ENCODE results near the gene EVC2. TPM values are rescaled to one million over a fixed set of nuclear protein-coding genes. Genes with fewer than 3 reads are reported as not detected.

Gene EVC2
- total RNA-seq, 1 experiment from 2014 or later, result 7.8 TPM

GRCh38 chr4:5563856-5564255, 144.5 kb downstream of the EVC2 start:
- Histone ChIP-seq H2BK120ac (ENCODE audit: low read depth, low read length, poor library complexity, severe bottlenecking) (no peak overlapping the region), H3K27me3 (ENCODE audit: insufficient read depth, low read length) (no peaks in the 10 kb centered on the region), H4K5ac (ENCODE audit: insufficient read length, low read depth, low read length) (no peak overlapping the region), H3K9ac (ENCODE audit: extremely low read depth, insufficient read length, low read length) (no peak overlapping the region), H3K79me2 (ENCODE audit: insufficient read depth, low read length) (no peaks in the 10 kb centered on the region), H3K79me1 (ENCODE audit: insufficient read depth, low read depth, low read length, poor library complexity, severe bottlenecking) (no peaks in the 10 kb centered on the region), H3K56ac (ENCODE audit: insufficient read length, low read depth, low read length) (no peak overlapping the region), H4K8ac (replicated peaks; ENCODE audit: insufficient read length, low read depth, low read length) (no peak overlapping the region), H3K18ac (ENCODE audit: insufficient read length, low read depth, low read length) (no peak overlapping the region), H3K23ac (ENCODE audit: insufficient read length, low read depth, low read length) (no peak overlapping the region), H3T11ph (ENCODE audit: low read length) (no peak overlapping the region), H2BK20ac (ENCODE audit: low read depth, low read length, poor library complexity, severe bottlenecking) (no peak overlapping the region), H2BK5ac (ENCODE audit: insufficient read length, low read length) (no peak overlapping the region), H4K20me1 (ENCODE audit: control insufficient read depth, insufficient read depth, insufficient read length) (no peaks in the 10 kb centered on the region), H3K27ac (ENCODE audit: insufficient read length, low read depth, low read length) (no peak overlapping the region), H2AK5ac (ENCODE audit: insufficient read length, low read length) (no peak overlapping the region), H2BK12ac (ENCODE audit: insufficient read length, low read depth, low read length) (no peak overlapping the region), H3K4me2 (ENCODE audit: insufficient read depth, insufficient read length, low read length) (no peak overlapping the region), H3K14ac (ENCODE audit: insufficient read depth, low read length) (no peak overlapping the region), H3K4me1 (ENCODE audit: insufficient read depth, low read length) (no peaks in the 10 kb centered on the region), H3K9me3 (ENCODE audit: control insufficient read depth, low read depth, low read length) (no peaks in the 10 kb centered on the region), H2BK15ac (ENCODE audit: low read depth, low read length) (no peak overlapping the region), H3K23me2 (ENCODE audit: insufficient read length, low read depth, low read length, poor library complexity, severe bottlenecking) (no peaks in the 10 kb centered on the region), H3K4ac (ENCODE audit: low read depth, low read length) (no peak overlapping the region), H4K91ac (ENCODE audit: insufficient read length, low read depth, low read length) (no peak overlapping the region), H2AFZ (ENCODE audit: low read length) (no peak overlapping the region)
- no CpG with 5 or more reads among the region's 6 CpGs for WGBS (ENCODE audit: extremely low coverage, insufficient read length, low lambda C conversion rate)
- DNase-seq, result no peak
- no peak for TF ChIP-seq CTCF (conservative IDR thresholded peaks at IDR 0.05)
- H3K4me3 Mint-ChIP-seq, result no peak overlapping the region
- H3K9me3 Mint-ChIP-seq, result no peaks in the 10 kb centered on the region
- no peaks in the 10 kb centered on the region for H3K27me3 Mint-ChIP-seq (ENCODE audit: low read depth)
- H3K36me3 Mint-ChIP-seq (ENCODE audit: insufficient read depth in 1 of 3, low read depth in 3 of 3), result peaks cover 4 to 21% (median 5%) of the 10 kb centered on the region in 3 experiments; a peak in 5 of 7 replicates
- H3K4me1 Mint-ChIP-seq, result no peaks in the 10 kb centered on the region
- H3K27ac Mint-ChIP-seq, result no peak overlapping the region
